GM18873 (cell line): ENCODE results near the gene ARHGAP10.
"Not testable (repeated sequence)": the region's sequence is repeated elsewhere in the genome, so short reads cannot be mapped to it uniquely, and the experiment has no call there.

Experiments
- ATAC-seq: cut with Tn5 transposase; IDR thresholded peaks from one replicate; pipeline ENCODE4 v1.9.1; 2021; ENCODE audit warnings: mild to moderate bottlenecking, moderate library complexity, moderate number of reproducible peaks; ENCODE audit not compliant: unreplicated experiment, low FRiP score

The ARHGAP10 gene

GRCh38 chr4:147965873-147966272, 234.0 kb downstream of the ARHGAP10 start:
- no peak for ATAC-seq

- no peak for ATAC-seq
These were observed 236.8 kb downstream of the ARHGAP10 start for GRCh38 chr4:147968641-147969040.

GRCh38 chr4:147969573-147970385, 237.9 kb downstream of the ARHGAP10 start:
- ATAC-seq: no peak

- ATAC-seq: no peak
These were observed 239.2 kb downstream of the ARHGAP10 start for GRCh38 chr4:147971116-147971515.

GRCh38 chr4:147975325-147975724, 243.4 kb downstream of the ARHGAP10 start:
- ATAC-seq: no peak

GRCh38 chr4:147975933-147976928, 244.3 kb downstream of the ARHGAP10 start:
- no peak for ATAC-seq

GRCh38 chr4:147980586-147980985, 248.7 kb downstream of the ARHGAP10 start:
- no peak for ATAC-seq

GRCh38 chr4:147981305-147981704, 249.4 kb downstream of the ARHGAP10 start:
- peak; percentile 98 for ATAC-seq

GRCh38 chr4:147984065-147984777, 252.3 kb downstream of the ARHGAP10 start:
- ATAC-seq: no peak

GRCh38 chr4:147984778-147985138, 252.9 kb downstream of the ARHGAP10 start:
- ATAC-seq: no peak

GRCh38 chr4:147985376-147985775, 253.5 kb downstream of the ARHGAP10 start:
- ATAC-seq: no peak

- ATAC-seq: no peak
These were observed 255.4 kb downstream of the ARHGAP10 start for GRCh38 chr4:147987252-147987651.

GRCh38 chr4:147991543-147992283, 259.8 kb downstream of the ARHGAP10 start:
- ATAC-seq: no peak

GRCh38 chr4:147994076-147994475, 262.2 kb downstream of the ARHGAP10 start:
- no peak for ATAC-seq

GRCh38 chr4:147994491-147995385, 262.9 kb downstream of the ARHGAP10 start:
- no peak for ATAC-seq

GRCh38 chr4:147996859-147997258, 265.0 kb downstream of the ARHGAP10 start:
- ATAC-seq: no peak

GRCh38 chr4:148000038-148000437, 268.1 kb downstream of the ARHGAP10 start:
- not testable (repeated sequence) for ATAC-seq

- ATAC-seq: no peak
These were observed 272.5 kb downstream of the ARHGAP10 start for GRCh38 chr4:148004228-148004857.
